GM12878 (cell line): ENCODE data around the gene LY6G5C. TPM values are rescaled to one million over a fixed set of nuclear protein-coding genes. Genes with fewer than 3 reads are reported as not detected.

Experiments used
- ATAC-seq: fragments of 200-7000 bp; cut with Tn5 transposase; 3 replicates; pipeline ENCODE4 v1.9.1; 2020; ENCODE audit warnings: mild to moderate bottlenecking, moderate library complexity
- BruUV-seq: library from RNA; stranded (reverse); fragments of 400-500 nt; replicated peaks from 2 replicates; lab custom pipeline; 2021; lab: Mats Ljungman, UMichigan
- CTCF ChIA-PET: fragments of 300-600 bp; sonication (Branson Sonifier 250); formaldehyde crosslinking; extraction: SDS; loops from one replicate; lab custom pipeline; 2021; ENCODE audit warnings: inconsistent platforms; lab: Yijun Ruan, JAX
- POLR2A ChIA-PET: fragments of 350-600 bp; formaldehyde crosslinking; extraction: SDS; loops from one replicate; lab custom pipeline; 2021; ENCODE audit warnings: inconsistent platforms; lab: Charles Lee
- RAD21 ChIA-PET: fragments of 300-600 bp; sonication (Branson Sonifier 250); formaldehyde crosslinking; loops from one replicate; lab custom pipeline; 2023; ENCODE audit warnings: antibody characterized with exemption; ENCODE audit not compliant: unreplicated experiment; lab: Charles Lee
- SMC1A ChIA-PET: fragments of 300-600 bp; sonication (Branson Sonifier 250); formaldehyde crosslinking; loops from one replicate; lab custom pipeline; 2023; ENCODE audit not compliant: unreplicated experiment, uncharacterized antibody; lab: Charles Lee
- DNase-seq: peaks from one replicate; pipeline ENCODE4 v3.0.0-alpha.2; 2011; ENCODE audit warnings: low read depth, low spot score
- FAIRE-seq: peaks from 3 replicates; lab custom pipeline; 2011; peaks lifted over from hg19 to GRCh38; lab: Jason Lieb, UNC
- H2AFZ ChIP-seq: 2 replicates; pipeline ENCODE4 v1.6.0; 2011; ENCODE audit warnings: low read depth, low read length, control low read depth; ENCODE audit not compliant: control insufficient read depth
- H3K27ac ChIP-seq: 2 replicates; pipeline ENCODE4 v1.5.1; 2011; ENCODE audit warnings: control low read depth; ENCODE audit not compliant: control insufficient read depth, insufficient read depth
- H3K27me3 ChIP-seq, 2 experiments: replicated peaks in 1 of 2; 2 replicates each; pipeline versions ENCODE4 v1.6.0 to v1.6.1; 2011; ENCODE audit warnings: low read length in 1 of 2; ENCODE audit not compliant: control insufficient read depth in 2 of 2, insufficient read depth in 2 of 2
- H3K36me3 ChIP-seq, 2 experiments: 2 replicates each; pipeline ENCODE4 v1.5.1; 2011; ENCODE audit warnings: low read length in 1 of 2; ENCODE audit not compliant: control insufficient read depth in 2 of 2, insufficient read depth in 2 of 2
- H3K4me1 ChIP-seq: 2 replicates; pipeline ENCODE4 v1.6.1; 2011; ENCODE audit warnings: mild to moderate bottlenecking, low read length, moderate library complexity, mixed read lengths; ENCODE audit not compliant: control insufficient read depth, insufficient read depth
- H3K4me2 ChIP-seq: 2 replicates; pipeline ENCODE4 v1.6.0; 2011; ENCODE audit warnings: control low read depth; ENCODE audit not compliant: control insufficient read depth, insufficient read depth
- H3K4me3 ChIP-seq: fragments of 200-600 bp; sonication (generic); 2 replicates; pipeline ENCODE4 v1.5.1; 2016
- H3K79me2 ChIP-seq: 2 replicates; pipeline ENCODE4 v1.6.0; 2011; ENCODE audit warnings: low read length; ENCODE audit not compliant: control insufficient read depth, insufficient read depth
- H3K9ac ChIP-seq: 2 replicates; pipeline ENCODE4 v1.8.0; 2011; ENCODE audit warnings: low read length, control low read depth, mixed read lengths; ENCODE audit not compliant: control insufficient read depth, insufficient read depth
- H3K9me3 ChIP-seq: replicated peaks from 3 replicates; pipeline ENCODE4 v1.5.1; 2011; ENCODE audit warnings: mild to moderate bottlenecking, low read length; ENCODE audit not compliant: control insufficient read depth, insufficient read depth
- H4K20me1 ChIP-seq: 2 replicates; pipeline ENCODE4 v1.6.0; 2011; ENCODE audit not compliant: control insufficient read depth, insufficient read depth
- ASH2L ChIP-seq: fragments of 300-600, 200-600 bp; sonication (generic); IDR thresholded peaks from 2 replicates; pipeline ENCODE4 v1.6.1; 2017; ENCODE audit warnings: low read depth, mild to moderate bottlenecking, borderline replicate concordance
- CBFB ChIP-seq: IDR thresholded peaks from 2 replicates; pipeline ENCODE4 v1.6.1; 2016; ENCODE audit warnings: antibody characterized with exemption, low read depth
- DPF2 ChIP-seq: fragments of 450-650 bp; IDR thresholded peaks from 2 replicates; pipeline ENCODE4 v1.6.1; 2017; ENCODE audit warnings: mild to moderate bottlenecking
- NR2C1 ChIP-seq: fragments of 450-650 bp; IDR thresholded peaks from 2 replicates; pipeline ENCODE4 v1.6.1; 2017; ENCODE audit warnings: antibody characterized with exemption, mild to moderate bottlenecking, moderate library complexity
- TCF7 ChIP-seq: IDR thresholded peaks from 2 replicates; pipeline ENCODE4 v1.6.1; 2014; ENCODE audit warnings: antibody characterized with exemption, borderline replicate concordance
- WGBS: methylation state at CpG from one replicate; pipeline ENCODE4 v1.1.6; 2016; ENCODE audit warnings: low lambda C conversion rate; ENCODE audit not compliant: insufficient replicate concordance, insufficient coverage; ENCODE audit errors: missing lambda C conversion rate; 5-methylcytosine and 5-hydroxymethylcytosine counted together
- in situ Hi-C: fragments of 300-500 bp; cut with MboI; formaldehyde crosslinking; loops from 9 replicates; pipeline ENCODE4 v1.14.3; 2018; ENCODE audit warnings: mixed read lengths
- intact Hi-C: fragments of 100-400 bp; cut with micrococcal nuclease; formaldehyde crosslinking; loops from one replicate; pipeline ENCODE4 v1.14.2; 2022; ENCODE audit not compliant: unreplicated experiment
- polyA plus RNA-seq, 11 experiments: library from polyadenylated mRNA; depleted of rRNA in 4 of 11; unstranded in 6 of 11; stranded (reverse) in 5 of 11; fragments of >200 nt; fragmentation: Nextera tagmentation in 4 of 11; fragmentation: Illumina TruSeq in 1 of 11; extraction: Ambion mirVana in 4 of 11; extraction: Trizol in 1 of 11; gene quantifications; 1 replicate in 1 of 11; 2 replicates in 10 of 11; pipeline versions ENCODE4 v1.2.1 to v1.2.3, GENCODE V29; 2011 to 2016; ENCODE audit warnings: inconsistent platforms in 2 of 11, missing spikeins in 2 of 11, low read depth in 1 of 11
- total RNA-seq, 4 experiments: library from RNA; depleted of rRNA in 3 of 4; stranded (reverse); fragments of >200 nt in 3 of 4; fragmentation: Illumina TruSeq in 1 of 4; extraction: Trizol in 1 of 4; gene quantifications; 2 replicates each; pipeline versions ENCODE4 v1.2.1 to v1.2.3, GENCODE V29; 2013 to 2021
- TF ChIP-seq, protein P1 (sequence below): IDR thresholded peaks from 2 replicates; pipeline ENCODE4 v1.6.1; 2012; ENCODE audit warnings: low read length, inconsistent platforms
- TF ChIP-seq, protein P2 (sequence below): IDR thresholded peaks from 2 replicates; pipeline ENCODE4 v1.6.1; 2012; ENCODE audit warnings: low read depth, low read length, improper control_type of control experiment
- TF ChIP-seq, protein P3 (sequence below): IDR thresholded peaks from 2 replicates; pipeline ENCODE4 v1.6.1; 2012; ENCODE audit warnings: improper control_type of control experiment, low read depth, low read length; ENCODE audit not compliant: insufficient replicate concordance
- TF ChIP-seq, protein P4 (sequence below): fragments of 450-650 bp; IDR thresholded peaks from 2 replicates; pipeline ENCODE4 v1.6.1; 2016; ENCODE audit warnings: mild to moderate bottlenecking, moderate library complexity, borderline replicate concordance

Gene LY6G5C
- total and polyA plus RNA-seq, 10 of the 15 experiments (the other 5 are each of a cell fraction or from before 2014, with no cell fraction given): 0.76 to 6.1 (median 1.7) TPM

DNA sequence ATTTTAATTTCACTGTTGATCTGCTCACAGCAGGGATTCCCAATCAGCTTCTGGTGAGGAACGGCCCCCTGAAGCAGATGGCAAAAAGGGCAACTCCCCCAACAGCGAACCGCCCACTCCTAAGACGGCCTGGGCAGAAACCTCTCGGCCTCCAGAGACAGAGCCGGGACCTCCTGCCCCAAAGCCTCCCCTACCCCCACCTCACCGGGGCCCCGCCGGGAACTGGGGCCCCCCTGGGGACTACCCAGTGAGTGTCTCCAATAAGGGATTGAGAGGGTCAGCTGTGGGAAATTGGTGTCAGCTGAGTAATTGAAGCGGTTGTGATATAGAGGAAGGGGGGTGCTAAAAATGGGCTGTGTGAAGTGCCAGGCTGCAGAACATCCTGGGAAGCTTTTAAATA is 53.9 kb downstream of the LY6G5C start:
- H3K4me2 ChIP-seq: no peak overlapping the region
- no peak overlapping the region for H3K27ac ChIP-seq
- SMC1A ChIA-PET: interaction anchor here (0.9 to 1.3 kb wide), 2 partner anchors 13 to 25 kb away, joined by 3 to 9 read pairs; partner anchors contain the start of gene BAG6
- RAD21 ChIA-PET: no interaction called here
- H3K9me3 ChIP-seq: no peaks in the 10 kb centered on the region
- BruUV-seq: no TSS peak
- CTCF ChIA-PET: no interaction called here
- intact Hi-C loops (no loop called here), in situ Hi-C loops (no loop called here)
- POLR2A ChIA-PET: interaction anchor here (1.2 to 1.6 kb wide), 2 partner anchors 11 to 34 kb away, joined by 3 to 8 read pairs; partner anchors contain the start of gene C6orf47
- DNase-seq (no peak), FAIRE-seq (no peak), ATAC-seq (no peak)
- 93% methylated on average over 10 of the region's 10 CpGs for WGBS
- H3K4me1 ChIP-seq: peaks cover 2% of the 10 kb centered on the region
- no peak overlapping the region for H3K9ac ChIP-seq
- H3K36me3 ChIP-seq: peaks cover 52 to 59% of the 10 kb centered on the region in 2 experiments
- H3K79me2 ChIP-seq: peaks cover 25% of the 10 kb centered on the region
- H3K27me3 ChIP-seq: no peaks in the 10 kb centered on the region
- H4K20me1 ChIP-seq: peaks cover 4% of the 10 kb centered on the region; the same call in 1 of the 2 replicates
- no peak overlapping the region for H2AFZ ChIP-seq
- no peak overlapping the region for H3K4me3 ChIP-seq
- TF ChIP-seq, protein P1, sequence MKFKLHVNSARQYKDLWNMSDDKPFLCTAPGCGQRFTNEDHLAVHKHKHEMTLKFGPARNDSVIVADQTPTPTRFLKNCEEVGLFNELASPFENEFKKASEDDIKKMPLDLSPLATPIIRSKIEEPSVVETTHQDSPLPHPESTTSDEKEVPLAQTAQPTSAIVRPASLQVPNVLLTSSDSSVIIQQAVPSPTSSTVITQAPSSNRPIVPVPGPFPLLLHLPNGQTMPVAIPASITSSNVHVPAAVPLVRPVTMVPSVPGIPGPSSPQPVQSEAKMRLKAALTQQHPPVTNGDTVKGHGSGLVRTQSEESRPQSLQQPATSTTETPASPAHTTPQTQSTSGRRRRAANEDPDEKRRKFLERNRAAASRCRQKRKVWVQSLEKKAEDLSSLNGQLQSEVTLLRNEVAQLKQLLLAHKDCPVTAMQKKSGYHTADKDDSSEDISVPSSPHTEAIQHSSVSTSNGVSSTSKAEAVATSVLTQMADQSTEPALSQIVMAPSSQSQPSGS: no peak
- TF ChIP-seq NR2C1: no peak
- no peak for TF ChIP-seq CBFB
- TF ChIP-seq ASH2L: no peak
- TF ChIP-seq TCF7: no peak
- TF ChIP-seq, protein P2, sequence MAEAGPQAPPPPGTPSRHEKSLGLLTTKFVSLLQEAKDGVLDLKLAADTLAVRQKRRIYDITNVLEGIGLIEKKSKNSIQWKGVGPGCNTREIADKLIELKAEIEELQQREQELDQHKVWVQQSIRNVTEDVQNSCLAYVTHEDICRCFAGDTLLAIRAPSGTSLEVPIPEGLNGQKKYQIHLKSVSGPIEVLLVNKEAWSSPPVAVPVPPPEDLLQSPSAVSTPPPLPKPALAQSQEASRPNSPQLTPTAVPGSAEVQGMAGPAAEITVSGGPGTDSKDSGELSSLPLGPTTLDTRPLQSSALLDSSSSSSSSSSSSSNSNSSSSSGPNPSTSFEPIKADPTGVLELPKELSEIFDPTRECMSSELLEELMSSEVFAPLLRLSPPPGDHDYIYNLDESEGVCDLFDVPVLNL: no peak
- no peak for TF ChIP-seq DPF2
- TF ChIP-seq, protein P3, sequence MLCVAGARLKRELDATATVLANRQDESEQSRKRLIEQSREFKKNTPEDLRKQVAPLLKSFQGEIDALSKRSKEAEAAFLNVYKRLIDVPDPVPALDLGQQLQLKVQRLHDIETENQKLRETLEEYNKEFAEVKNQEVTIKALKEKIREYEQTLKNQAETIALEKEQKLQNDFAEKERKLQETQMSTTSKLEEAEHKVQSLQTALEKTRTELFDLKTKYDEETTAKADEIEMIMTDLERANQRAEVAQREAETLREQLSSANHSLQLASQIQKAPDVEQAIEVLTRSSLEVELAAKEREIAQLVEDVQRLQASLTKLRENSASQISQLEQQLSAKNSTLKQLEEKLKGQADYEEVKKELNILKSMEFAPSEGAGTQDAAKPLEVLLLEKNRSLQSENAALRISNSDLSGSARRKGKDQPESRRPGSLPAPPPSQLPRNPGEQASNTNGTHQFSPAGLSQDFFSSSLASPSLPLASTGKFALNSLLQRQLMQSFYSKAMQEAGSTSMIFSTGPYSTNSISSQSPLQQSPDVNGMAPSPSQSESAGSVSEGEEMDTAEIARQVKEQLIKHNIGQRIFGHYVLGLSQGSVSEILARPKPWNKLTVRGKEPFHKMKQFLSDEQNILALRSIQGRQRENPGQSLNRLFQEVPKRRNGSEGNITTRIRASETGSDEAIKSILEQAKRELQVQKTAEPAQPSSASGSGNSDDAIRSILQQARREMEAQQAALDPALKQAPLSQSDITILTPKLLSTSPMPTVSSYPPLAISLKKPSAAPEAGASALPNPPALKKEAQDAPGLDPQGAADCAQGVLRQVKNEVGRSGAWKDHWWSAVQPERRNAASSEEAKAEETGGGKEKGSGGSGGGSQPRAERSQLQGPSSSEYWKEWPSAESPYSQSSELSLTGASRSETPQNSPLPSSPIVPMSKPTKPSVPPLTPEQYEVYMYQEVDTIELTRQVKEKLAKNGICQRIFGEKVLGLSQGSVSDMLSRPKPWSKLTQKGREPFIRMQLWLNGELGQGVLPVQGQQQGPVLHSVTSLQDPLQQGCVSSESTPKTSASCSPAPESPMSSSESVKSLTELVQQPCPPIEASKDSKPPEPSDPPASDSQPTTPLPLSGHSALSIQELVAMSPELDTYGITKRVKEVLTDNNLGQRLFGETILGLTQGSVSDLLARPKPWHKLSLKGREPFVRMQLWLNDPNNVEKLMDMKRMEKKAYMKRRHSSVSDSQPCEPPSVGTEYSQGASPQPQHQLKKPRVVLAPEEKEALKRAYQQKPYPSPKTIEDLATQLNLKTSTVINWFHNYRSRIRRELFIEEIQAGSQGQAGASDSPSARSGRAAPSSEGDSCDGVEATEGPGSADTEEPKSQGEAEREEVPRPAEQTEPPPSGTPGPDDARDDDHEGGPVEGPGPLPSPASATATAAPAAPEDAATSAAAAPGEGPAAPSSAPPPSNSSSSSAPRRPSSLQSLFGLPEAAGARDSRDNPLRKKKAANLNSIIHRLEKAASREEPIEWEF: no peak
- TF ChIP-seq, protein P4, sequence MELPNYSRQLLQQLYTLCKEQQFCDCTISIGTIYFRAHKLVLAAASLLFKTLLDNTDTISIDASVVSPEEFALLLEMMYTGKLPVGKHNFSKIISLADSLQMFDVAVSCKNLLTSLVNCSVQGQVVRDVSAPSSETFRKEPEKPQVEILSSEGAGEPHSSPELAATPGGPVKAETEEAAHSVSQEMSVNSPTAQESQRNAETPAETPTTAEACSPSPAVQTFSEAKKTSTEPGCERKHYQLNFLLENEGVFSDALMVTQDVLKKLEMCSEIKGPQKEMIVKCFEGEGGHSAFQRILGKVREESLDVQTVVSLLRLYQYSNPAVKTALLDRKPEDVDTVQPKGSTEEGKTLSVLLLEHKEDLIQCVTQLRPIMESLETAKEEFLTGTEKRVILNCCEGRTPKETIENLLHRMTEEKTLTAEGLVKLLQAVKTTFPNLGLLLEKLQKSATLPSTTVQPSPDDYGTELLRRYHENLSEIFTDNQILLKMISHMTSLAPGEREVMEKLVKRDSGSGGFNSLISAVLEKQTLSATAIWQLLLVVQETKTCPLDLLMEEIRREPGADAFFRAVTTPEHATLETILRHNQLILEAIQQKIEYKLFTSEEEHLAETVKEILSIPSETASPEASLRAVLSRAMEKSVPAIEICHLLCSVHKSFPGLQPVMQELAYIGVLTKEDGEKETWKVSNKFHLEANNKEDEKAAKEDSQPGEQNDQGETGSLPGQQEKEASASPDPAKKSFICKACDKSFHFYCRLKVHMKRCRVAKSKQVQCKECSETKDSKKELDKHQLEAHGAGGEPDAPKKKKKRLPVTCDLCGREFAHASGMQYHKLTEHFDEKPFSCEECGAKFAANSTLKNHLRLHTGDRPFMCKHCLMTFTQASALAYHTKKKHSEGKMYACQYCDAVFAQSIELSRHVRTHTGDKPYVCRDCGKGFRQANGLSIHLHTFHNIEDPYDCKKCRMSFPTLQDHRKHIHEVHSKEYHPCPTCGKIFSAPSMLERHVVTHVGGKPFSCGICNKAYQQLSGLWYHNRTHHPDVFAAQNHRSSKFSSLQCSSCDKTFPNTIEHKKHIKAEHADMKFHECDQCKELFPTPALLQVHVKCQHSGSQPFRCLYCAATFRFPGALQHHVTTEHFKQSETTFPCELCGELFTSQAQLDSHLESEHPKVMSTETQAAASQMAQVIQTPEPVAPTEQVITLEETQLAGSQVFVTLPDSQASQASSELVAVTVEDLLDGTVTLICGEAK: no peak
